Measurements from ENCODE around the gene TSPAN10.
A peak's percentile ranks its signal among the peaks of the same experiment; 100 is the strongest.
"Not testable (repeated sequence)": the region's sequence is repeated elsewhere in the genome, so short reads cannot be mapped to it uniquely, and the experiment has no call there.

TSPAN10 gene
- 0 to 0.67 reads per million in 2 donors for total RNA-seq

- peak; percentile 67 to 87 (median 70) for DNase-seq
Observed at GRCh38 chr17:81636505-81637288, at the start of gene TSPAN10, which contains the start of gene NPLOC4. Gene TSPAN10 (plus strand): TSS chr17:81637196. CDS start chr17:81642413, 5,217 bp downstream. Gene NPLOC4 (minus strand): TSS chr17:81637112. CDS start chr17:81636930, 182 bp downstream.

GRCh38 chr17:81589612-81590011 lies 47.4 kb upstream of the TSPAN10 start:
- no peak for DNase-seq

- DNase-seq: no peak
Observed at GRCh38 chr17:81590121-81590520, 46.9 kb upstream of the TSPAN10 start.

- DNase-seq: no peak
Observed at GRCh38 chr17:81591971-81592370, 45.0 kb upstream of the TSPAN10 start.

GRCh38 chr17:81593105-81593871 lies 43.7 kb upstream of the TSPAN10 start:
- DNase-seq: no peak

GRCh38 chr17:81599719-81600486 lies 37.1 kb upstream of the TSPAN10 start:
- DNase-seq: no peak

- peak in 3 of 5 experiments; percentile 15 to 72 (median 23) for DNase-seq
Observed at GRCh38 chr17:81601525-81602120, 35.4 kb upstream of the TSPAN10 start.

GRCh38 chr17:81603846-81604610 lies 33.0 kb upstream of the TSPAN10 start:
- no peak for DNase-seq

GRCh38 chr17:81607431-81607830 lies 29.6 kb upstream of the TSPAN10 start:
- DNase-seq: peak in 1 of 5 experiments; percentile 22

- DNase-seq: peak in 1 of 5 experiments; percentile 61
Observed at GRCh38 chr17:81608082-81608481, 28.9 kb upstream of the TSPAN10 start.

- no peak for DNase-seq
Observed at GRCh38 chr17:81608605-81609004, 28.4 kb upstream of the TSPAN10 start.

GRCh38 chr17:81609541-81610311 lies 27.3 kb upstream of the TSPAN10 start:
- no peak for DNase-seq

GRCh38 chr17:81612172-81612970 lies 24.6 kb upstream of the TSPAN10 start:
- no peak for DNase-seq

GRCh38 chr17:81615401-81615930 lies 21.5 kb upstream of the TSPAN10 start:
- peak in 1 of 5 experiments; percentile 26 for DNase-seq

GRCh38 chr17:81616877-81617276 lies 20.1 kb upstream of the TSPAN10 start:
- no peak for DNase-seq

GRCh38 chr17:81618307-81618706 lies 18.7 kb upstream of the TSPAN10 start:
- not testable (repeated sequence) for DNase-seq

GRCh38 chr17:81621494-81622130 lies 15.4 kb upstream of the TSPAN10 start:
- no peak for DNase-seq

- no peak for DNase-seq
Observed at GRCh38 chr17:81630274-81630673, 6.7 kb upstream of the TSPAN10 start.

GRCh38 chr17:81631482-81631881 lies 5.5 kb upstream of the TSPAN10 start:
- no peak for DNase-seq
